B cell (primary cell): ENCODE data around the gene ADAMTS13. TPM values are rescaled to one million over a fixed set of nuclear protein-coding genes. Genes with fewer than 3 reads are reported as not detected.

Experiments
- ATAC-seq: fragments of 200-7000 bp; cut with Tn5 transposase; one replicate; pipeline ENCODE4 v1.10.0; 2021; ENCODE audit warnings: low read depth, mild to moderate bottlenecking, moderate number of reproducible peaks, moderate library complexity
- CTCF ChIA-PET: fragments of 350-600 bp; sonication (Branson Sonifier 250); formaldehyde crosslinking; loops from one replicate; lab custom pipeline; 2021; ENCODE audit warnings: antibody characterized with exemption, inconsistent platforms; lab: Charles Lee
- POLR2A ChIA-PET: fragments of 350-600 bp; sonication (Branson Sonifier 250); formaldehyde crosslinking; loops from one replicate; lab custom pipeline; 2021; ENCODE audit warnings: antibody characterized with exemption; lab: Charles Lee
- DNase-seq: peaks from one replicate; pipeline ENCODE4 v3.0.0; 2013
- H2AFZ ChIP-seq: 2 replicates; pipeline ENCODE4 v1.6.1; 2012; ENCODE audit warnings: mild to moderate bottlenecking, low read depth, low read length; ENCODE audit not compliant: insufficient read depth, poor library complexity, severe bottlenecking
- H3K27ac ChIP-seq, 2 donors: 1 replicate in 1 of 2; 2 replicates in 1 of 2; pipeline ENCODE4 v1.5.1; 2012 to 2013; ENCODE audit warnings: low read length in 2 of 2, mild to moderate bottlenecking in 2 of 2, moderate library complexity in 1 of 2
- H3K27me3 ChIP-seq, 4 experiments: fragments of 200-600 bp in 1 of 4; sonication (generic) in 1 of 4; replicated peaks in 1 of 4; 1 replicate in 2 of 4; 2 replicates in 2 of 4; pipeline versions ENCODE4 v1.6.1 to v1.7.0; 2013 to 2016; ENCODE audit warnings: low read length in 3 of 4, mild to moderate bottlenecking in 2 of 4, mixed read lengths in 1 of 4, moderate library complexity in 1 of 4; ENCODE audit not compliant: insufficient read depth in 4 of 4, control insufficient read depth in 3 of 4; ENCODE audit errors: control extremely low read depth in 1 of 4
- H3K36me3 ChIP-seq, 2 experiments: replicated peaks in 1 of 2; 1 replicate in 1 of 2; 2 replicates in 1 of 2; pipeline versions ENCODE4 v1.6.1 to v1.7.1; 2013; ENCODE audit warnings: low read length in 1 of 2; ENCODE audit not compliant: insufficient read depth in 2 of 2, control insufficient read depth in 1 of 2; ENCODE audit errors: control extremely low read depth in 1 of 2, extremely low read depth in 1 of 2
- H3K4me1 ChIP-seq, 2 donors: fragments of 200-600 bp in 1 of 2; sonication (generic) in 1 of 2; 1 replicate in 1 of 2; 2 replicates in 1 of 2; pipeline versions ENCODE4 v1.5.1 to v1.6.1; 2013 to 2017; ENCODE audit warnings: low read length in 2 of 2; ENCODE audit not compliant: control insufficient read depth in 2 of 2, insufficient read depth in 2 of 2
- H3K4me2 ChIP-seq: replicated peaks from 2 replicates; pipeline ENCODE3; 2012; ENCODE audit warnings: mild to moderate bottlenecking, low read depth, low read length; ENCODE audit not compliant: poor library complexity, severe bottlenecking
- H3K4me3 ChIP-seq, 5 experiments: fragments of 200-600 bp in 1 of 5; sonication (generic) in 1 of 5; 1 replicate in 3 of 5; 2 replicates in 2 of 5; pipeline versions ENCODE4 v1.5.1 to v1.7.0; 2011 to 2016; ENCODE audit warnings: low read length in 4 of 5, mild to moderate bottlenecking in 4 of 5, low read depth in 2 of 5, control low read depth in 1 of 5, moderate library complexity in 1 of 5; ENCODE audit not compliant: insufficient read depth in 1 of 5; ENCODE audit errors: control extremely low read depth in 1 of 5, extremely low read depth in 1 of 5
- H3K79me2 ChIP-seq: fragments of 200-600 bp; sonication (generic); one replicate; pipeline ENCODE4 v1.6.0; 2016; ENCODE audit warnings: low read length; ENCODE audit not compliant: control insufficient read depth, insufficient read depth
- H3K9ac ChIP-seq: fragments of 200-600 bp; sonication (generic); 2 replicates; pipeline ENCODE4 v1.6.1; 2017; ENCODE audit warnings: mild to moderate bottlenecking, low read length, moderate library complexity
- H3K9me3 ChIP-seq, 3 donors: one replicate each; pipeline versions ENCODE4 v1.6.1 to v1.7.1; 2013; ENCODE audit warnings: low read length in 2 of 3; ENCODE audit not compliant: control insufficient read depth in 2 of 3, insufficient read depth in 1 of 3; ENCODE audit errors: control extremely low read depth in 1 of 3
- H4K20me1 ChIP-seq: 2 replicates; pipeline ENCODE4 v1.6.0; 2012; ENCODE audit warnings: mild to moderate bottlenecking, low read length; ENCODE audit not compliant: insufficient read depth, control insufficient read depth, poor library complexity, severe bottlenecking
- H3K27ac Mint-ChIP-seq: one replicate; pipeline ENCODE4 v1.8.0; 2021; ENCODE audit warnings: mixed read lengths
- H3K27me3 Mint-ChIP-seq: one replicate; pipeline ENCODE4 v1.8.0; 2021; ENCODE audit warnings: mixed read lengths
- H3K4me1 Mint-ChIP-seq: one replicate; pipeline ENCODE4 v1.8.0; 2021; ENCODE audit warnings: mixed read lengths
- H3K4me3 Mint-ChIP-seq: one replicate; pipeline ENCODE4 v1.8.0; 2021; ENCODE audit warnings: mixed read lengths
- H3K9me3 Mint-ChIP-seq: one replicate; pipeline ENCODE4 v1.8.0; 2022; ENCODE audit warnings: mixed read lengths; ENCODE audit not compliant: insufficient read depth
- EZH2 ChIP-seq: IDR thresholded peaks from 2 replicates; pipeline ENCODE4 v1.6.1; 2012; ENCODE audit warnings: borderline replicate concordance, low read depth, mild to moderate bottlenecking, moderate library complexity, low read length; ENCODE audit not compliant: insufficient read depth, poor library complexity, severe bottlenecking
- WGBS: methylation state at CpG from one replicate; pipeline ENCODE4 v1.1.5; 2013; ENCODE audit warnings: missing lambda C conversion rate; ENCODE audit not compliant: insufficient coverage; 5-methylcytosine and 5-hydroxymethylcytosine counted together
- intact Hi-C: fragments of 100-400 bp; cut with micrococcal nuclease; formaldehyde crosslinking; loops from one replicate; pipeline ENCODE4 v1.10.0; 2022
- polyA plus RNA-seq: library from polyadenylated mRNA; depleted of rRNA; stranded (reverse); fragments of >200 nt; gene quantifications from 2 replicates; pipeline ENCODE4 v1.2.3, GENCODE V29; 2012
- total RNA-seq, 2 donors: library from RNA; stranded (reverse); fragments of 120-200 nt in 1 of 2; gene quantifications; 1 replicate in 1 of 2; 2 replicates in 1 of 2; pipeline versions ENCODE4 v1.2.3 to v1.2.4, GENCODE V29; 2013 to 2022
- TF ChIP-seq, protein P1 (sequence below): fragments of 200-600 bp; IDR thresholded peaks from one replicate; pipeline ENCODE4 v1.8.0; 2022; ENCODE audit warnings: antibody characterized with exemption, mild to moderate bottlenecking

Gene ADAMTS13
- total and polyA plus RNA-seq, 2 donors (not counting 1 experiment from before 2014, with no cell fraction given): 2.5 to 5.7 TPM

DNA sequence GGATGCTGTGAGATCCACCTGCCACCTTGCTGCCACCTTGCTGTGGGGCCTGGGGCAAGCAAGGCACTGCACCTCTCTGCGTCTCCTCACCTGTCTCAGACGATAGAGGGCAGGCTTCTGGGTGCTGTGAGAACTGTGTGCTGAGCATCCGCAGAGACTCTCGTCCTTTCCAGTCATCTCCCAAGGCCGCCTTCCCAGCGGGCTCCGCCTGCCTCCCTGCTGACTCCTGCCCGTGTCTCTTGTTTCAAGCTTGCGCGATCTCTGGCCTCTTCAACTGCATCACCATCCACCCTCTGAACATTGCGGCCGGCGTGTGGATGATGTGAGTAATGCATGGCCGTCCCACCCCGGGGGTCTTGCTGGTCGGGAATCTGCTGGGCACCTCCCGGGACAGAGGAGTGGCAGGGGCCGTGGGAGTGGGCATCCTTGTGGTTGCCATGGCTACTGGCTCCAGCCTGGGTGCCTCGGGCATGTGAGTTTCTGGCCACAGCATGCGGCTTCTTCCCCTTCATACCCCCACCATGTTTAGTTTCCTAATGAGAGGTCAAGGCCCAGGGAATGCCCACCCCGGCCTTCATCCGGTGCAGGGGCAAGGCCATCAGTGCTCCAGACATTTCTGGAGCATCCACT, 41.2 kb downstream of the ADAMTS13 start:
- H3K4me1 ChIP-seq: peaks cover 13 to 35% of the 10 kb centered on the region in 2 donors
- no peak overlapping the region for H3K4me3 ChIP-seq
- peaks cover 0 to 6% of the 10 kb centered on the region in 2 experiments for H3K36me3 ChIP-seq
- H2AFZ ChIP-seq: no peak overlapping the region
- peaks cover 13% of the 10 kb centered on the region for H3K79me2 ChIP-seq
- ChIA-PET POLR2A (interaction anchor here (0.5 kb wide), 1 partner anchor 32 kb away, joined by 4 read pairs; no protein-coding TSS in a partner anchor), CTCF (no interaction called here)
- peaks cover 13% of the 10 kb centered on the region for H4K20me1 ChIP-seq
- TF ChIP-seq EZH2: no peak
- TF ChIP-seq, protein P1, sequence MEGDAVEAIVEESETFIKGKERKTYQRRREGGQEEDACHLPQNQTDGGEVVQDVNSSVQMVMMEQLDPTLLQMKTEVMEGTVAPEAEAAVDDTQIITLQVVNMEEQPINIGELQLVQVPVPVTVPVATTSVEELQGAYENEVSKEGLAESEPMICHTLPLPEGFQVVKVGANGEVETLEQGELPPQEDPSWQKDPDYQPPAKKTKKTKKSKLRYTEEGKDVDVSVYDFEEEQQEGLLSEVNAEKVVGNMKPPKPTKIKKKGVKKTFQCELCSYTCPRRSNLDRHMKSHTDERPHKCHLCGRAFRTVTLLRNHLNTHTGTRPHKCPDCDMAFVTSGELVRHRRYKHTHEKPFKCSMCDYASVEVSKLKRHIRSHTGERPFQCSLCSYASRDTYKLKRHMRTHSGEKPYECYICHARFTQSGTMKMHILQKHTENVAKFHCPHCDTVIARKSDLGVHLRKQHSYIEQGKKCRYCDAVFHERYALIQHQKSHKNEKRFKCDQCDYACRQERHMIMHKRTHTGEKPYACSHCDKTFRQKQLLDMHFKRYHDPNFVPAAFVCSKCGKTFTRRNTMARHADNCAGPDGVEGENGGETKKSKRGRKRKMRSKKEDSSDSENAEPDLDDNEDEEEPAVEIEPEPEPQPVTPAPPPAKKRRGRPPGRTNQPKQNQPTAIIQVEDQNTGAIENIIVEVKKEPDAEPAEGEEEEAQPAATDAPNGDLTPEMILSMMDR: no peak
- DNase-seq: no peak
- H3K27me3 ChIP-seq: no peaks in the 10 kb centered on the region
- 89% methylated on average over 16 of the region's 22 CpGs for WGBS
- no peak overlapping the region for H3K9ac ChIP-seq
- no peak overlapping the region for H3K27ac ChIP-seq
- H3K4me1 Mint-ChIP-seq: peaks cover 23% of the 10 kb centered on the region
- no peak overlapping the region for H3K27ac Mint-ChIP-seq
- H3K9me3 ChIP-seq: no peaks in the 10 kb centered on the region
- no peak overlapping the region for H3K4me2 ChIP-seq
- ATAC-seq: no peak
- intact Hi-C loops: no loop called here
- no peaks in the 10 kb centered on the region for H3K9me3 Mint-ChIP-seq
- H3K4me3 Mint-ChIP-seq: no peak overlapping the region
- no peaks in the 10 kb centered on the region for H3K27me3 Mint-ChIP-seq

DNA sequence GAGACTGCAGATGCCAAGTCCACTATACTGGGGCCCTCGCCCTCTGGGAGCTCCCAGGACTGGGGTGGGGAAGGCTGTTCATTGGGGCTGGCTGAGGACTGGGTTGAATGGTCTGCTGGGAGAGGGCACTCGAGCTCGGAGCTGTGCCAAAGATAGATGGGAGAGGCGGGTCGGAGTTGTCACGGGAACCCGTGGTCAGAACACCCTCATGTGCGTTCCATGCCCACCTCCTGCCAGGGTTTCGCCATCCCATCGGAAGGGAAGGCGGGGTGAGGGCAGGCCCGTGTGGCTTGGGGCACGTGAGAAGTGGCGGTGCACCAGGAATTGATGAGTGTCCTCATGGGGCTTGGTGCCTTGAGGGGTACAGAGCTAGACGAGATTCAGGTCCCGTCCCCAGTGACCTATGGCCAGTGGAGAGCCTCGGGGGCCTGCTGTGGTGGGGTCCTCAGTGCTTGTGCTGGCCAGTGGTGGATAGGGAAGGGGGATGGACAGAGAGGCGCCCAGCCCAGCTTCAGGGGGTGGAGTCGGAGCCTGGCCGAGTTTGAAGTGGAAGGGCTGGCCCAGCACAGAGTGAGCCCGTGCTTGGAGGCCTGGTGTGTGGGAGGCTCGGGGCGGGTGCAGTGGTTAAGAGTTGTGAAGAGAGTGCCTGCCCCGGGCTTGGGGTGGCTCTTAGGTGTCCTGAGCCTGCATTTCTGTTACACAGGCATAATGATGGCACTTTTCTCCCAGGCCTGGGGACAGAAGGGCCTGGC, 41.9 kb downstream of the ADAMTS13 start:
- no peaks in the 10 kb centered on the region for H3K27me3 ChIP-seq
- no peak overlapping the region for H3K4me2 ChIP-seq
- no peaks in the 10 kb centered on the region for H3K9me3 ChIP-seq
- ChIA-PET POLR2A (no interaction called here), CTCF (interaction anchor here (0.6 kb wide), 1 partner anchor 20 kb away, joined by 3 read pairs; no protein-coding TSS in a partner anchor)
- no peak for TF ChIP-seq EZH2
- TF ChIP-seq, protein P1: no peak
- no peak for ATAC-seq
- intact Hi-C loops: no loop called here
- no peaks in the 10 kb centered on the region for H3K27me3 Mint-ChIP-seq
- no peak for DNase-seq
- no peak overlapping the region for H3K4me3 Mint-ChIP-seq
- H3K27ac Mint-ChIP-seq: no peak overlapping the region
- H3K36me3 ChIP-seq: peaks cover 0 to 11% of the 10 kb centered on the region in 2 experiments
- H3K9me3 Mint-ChIP-seq: no peaks in the 10 kb centered on the region
- H3K9ac ChIP-seq: no peak overlapping the region
- WGBS: 96% methylated on average over 24 of the region's 24 CpGs
- peaks cover 17% of the 10 kb centered on the region for H4K20me1 ChIP-seq
- H3K4me1 ChIP-seq: peaks cover 11 to 33% of the 10 kb centered on the region in 2 donors
- no peak overlapping the region for H3K4me3 ChIP-seq
- H3K4me1 Mint-ChIP-seq: peaks cover 23% of the 10 kb centered on the region
- H2AFZ ChIP-seq: no peak overlapping the region
- H3K79me2 ChIP-seq: peaks cover 13% of the 10 kb centered on the region
- no peak overlapping the region for H3K27ac ChIP-seq
